Measurements from ENCODE around the gene MRPS35. TPM values are rescaled to one million over a fixed set of nuclear protein-coding genes. Genes with fewer than 3 reads are reported as not detected.
A peak's percentile ranks its signal among the peaks of the same experiment; 100 is the strongest.

Gene MRPS35
- total RNA-seq, 4 donors from 2014 or later: 25.7 to 61.8 (median 56.3) TPM

- H3K4me3 ChIP-seq: no peak overlapping the region
- no peak for TF ChIP-seq CTCF (IDR thresholded peaks at IDR 0.05)
- no peak for TF ChIP-seq POLR2A (IDR thresholded peaks at IDR 0.05)
- peaks cover under 1 to 74% (median 5%) of the 10 kb centered on the region in 3 donors for H3K4me1 ChIP-seq
- no peaks in the 10 kb centered on the region for H3K27me3 ChIP-seq
- peaks cover 0 to 9% (median 0%) of the 10 kb centered on the region in 3 donors for H3K36me3 ChIP-seq
- 41 to 53% methylated on average over 3 of the region's 3 CpGs for WGBS, 2 donors
- DNase-seq: no peak
- H3K27ac ChIP-seq: no peak overlapping the region
- no peaks in the 10 kb centered on the region for H3K9me3 ChIP-seq
- intact Hi-C loops (cut with DNase I): no loop called here
Observed at GRCh38 chr12:27785882-27786570, 75.4 kb downstream of the MRPS35 start.

GRCh38 chr12:27787559-27787958 lies 76.9 kb downstream of the MRPS35 start:
- no peaks in the 10 kb centered on the region for H3K27me3 ChIP-seq
- no peaks in the 10 kb centered on the region for H3K9me3 ChIP-seq
- 68 to 82% methylated on average over 2 of the region's 2 CpGs for WGBS, 2 donors
- peaks cover 0 to 59% (median 0%) of the 10 kb centered on the region in 3 donors for H3K4me1 ChIP-seq
- intact Hi-C loops (cut with DNase I): no loop called here
- DNase-seq: no peak
- H3K36me3 ChIP-seq: peaks cover 0 to 20% (median 7%) of the 10 kb centered on the region in 3 donors
- no peak overlapping the region for H3K27ac ChIP-seq
- H3K4me3 ChIP-seq: peak overlapping the region in 1 of 4 donors; percentile 16
- TF ChIP-seq CTCF (IDR thresholded peaks at IDR 0.05) (no peak), POLR2A (IDR thresholded peaks at IDR 0.05) (no peak)

- H3K9me3 ChIP-seq: no peaks in the 10 kb centered on the region
- peaks cover 5 to 42% (median 14%) of the 10 kb centered on the region in 3 donors for H3K36me3 ChIP-seq
- no peak overlapping the region for H3K27ac ChIP-seq
- no peak overlapping the region for H3K4me3 ChIP-seq
- H3K27me3 ChIP-seq: no peaks in the 10 kb centered on the region
- DNase-seq: no peak
- TF ChIP-seq CTCF (IDR thresholded peaks at IDR 0.05) (no peak), POLR2A (IDR thresholded peaks at IDR 0.05) (no peak)
- H3K4me1 ChIP-seq: peaks cover 0 to 33% (median 0%) of the 10 kb centered on the region in 3 donors
- WGBS, 2 donors: 87 to 100% methylated on average over 2 of the region's 2 CpGs
- intact Hi-C loops (cut with DNase I): no loop called here
Observed at GRCh38 chr12:27790179-27790578, 79.5 kb downstream of the MRPS35 start.

- no peak for DNase-seq
- no peaks in the 10 kb centered on the region for H3K27me3 ChIP-seq
- TF ChIP-seq CTCF (IDR thresholded peaks at IDR 0.05): no peak
- TF ChIP-seq POLR2A (IDR thresholded peaks at IDR 0.05): no peak
- intact Hi-C loops (cut with DNase I): no loop called here
- peak overlapping the region in 1 of 4 donors; percentile 9 for H3K27ac ChIP-seq
- peaks cover 10 to 86% (median 14%) of the 10 kb centered on the region in 3 donors for H3K36me3 ChIP-seq
- no peaks in the 10 kb centered on the region for H3K9me3 ChIP-seq
- 76 to 78% methylated on average over 6 of the region's 6 CpGs for WGBS, 2 donors
- H3K4me1 ChIP-seq: no peaks in the 10 kb centered on the region
- H3K4me3 ChIP-seq: no peak overlapping the region
Observed at GRCh38 chr12:27794818-27795584, 84.4 kb downstream of the MRPS35 start.

GRCh38 chr12:27796128-27796527 lies 85.5 kb downstream of the MRPS35 start:
- no peak for TF ChIP-seq CTCF (IDR thresholded peaks at IDR 0.05)
- no peak for TF ChIP-seq POLR2A (IDR thresholded peaks at IDR 0.05)
- no peaks in the 10 kb centered on the region for H3K27me3 ChIP-seq
- DNase-seq: no peak
- H3K9me3 ChIP-seq: no peaks in the 10 kb centered on the region
- 82 to 83% methylated on average over 7 of the region's 7 CpGs for WGBS, 2 donors
- H3K4me3 ChIP-seq: no peak overlapping the region
- intact Hi-C loops (cut with DNase I): no loop called here
- H3K27ac ChIP-seq: no peak overlapping the region
- H3K36me3 ChIP-seq: peaks cover 10 to 87% (median 14%) of the 10 kb centered on the region in 3 donors
- no peaks in the 10 kb centered on the region for H3K4me1 ChIP-seq

Data from esophagus squamous epithelium (tissue), 5 donors.